Choroid plexus epithelial cell (primary cell): ENCODE measurements around the gene CFDP1.

Experiments used
- DNase-seq: peaks from one replicate; pipeline ENCODE4 v3.0.0-alpha.2; 2010; ENCODE audit warnings: low read depth
- H3K4me3 ChIP-seq: 2 replicates; pipeline ENCODE4 v1.5.1; 2011; ENCODE audit warnings: low read depth, mild to moderate bottlenecking, control low read depth, low read length, moderate library complexity
- TF ChIP-seq, protein P1 (sequence below): conservative IDR thresholded peaks from 2 replicates; pipeline ENCODE4 v1.5.1; 2011; ENCODE audit warnings: low read depth, mild to moderate bottlenecking, control low read depth, inconsistent platforms, low read length, moderate library complexity

Gene CFDP1

DNA sequence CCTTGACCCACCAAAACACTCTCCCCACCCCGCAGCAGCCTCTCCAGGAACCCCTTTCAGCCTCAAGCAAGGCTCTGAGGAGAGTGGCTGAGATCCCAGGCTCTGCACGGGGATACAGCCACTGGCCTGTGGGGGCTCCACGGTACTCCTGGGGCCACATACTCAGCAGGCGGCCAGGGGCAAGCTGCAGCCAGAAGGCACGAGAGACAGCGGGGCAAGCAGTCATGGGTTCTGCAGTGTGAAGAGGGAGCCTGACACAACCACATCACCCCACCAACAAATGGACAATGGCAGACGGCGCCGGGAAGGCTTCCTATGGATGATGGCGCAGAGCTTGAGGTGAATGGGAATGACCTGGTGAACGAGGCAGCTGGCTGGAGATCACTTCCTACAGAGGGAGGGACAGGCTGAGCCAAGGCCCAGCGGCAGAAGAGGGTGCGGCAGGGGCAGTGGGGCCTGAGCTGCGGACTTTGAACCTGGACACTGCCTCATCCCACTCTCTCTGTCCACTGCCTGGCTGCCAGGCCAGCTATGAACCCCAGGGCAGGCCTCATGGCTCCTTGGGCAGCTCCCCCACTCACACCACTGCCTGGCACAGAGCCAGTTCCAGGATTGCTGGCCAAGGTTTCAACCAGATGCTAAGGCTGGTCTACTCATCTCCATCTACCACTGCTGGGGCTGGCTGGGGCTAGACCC, 171.1 kb downstream of the CFDP1 start:
- DNase-seq, result peak; percentile 38
- TF ChIP-seq, protein P1, sequence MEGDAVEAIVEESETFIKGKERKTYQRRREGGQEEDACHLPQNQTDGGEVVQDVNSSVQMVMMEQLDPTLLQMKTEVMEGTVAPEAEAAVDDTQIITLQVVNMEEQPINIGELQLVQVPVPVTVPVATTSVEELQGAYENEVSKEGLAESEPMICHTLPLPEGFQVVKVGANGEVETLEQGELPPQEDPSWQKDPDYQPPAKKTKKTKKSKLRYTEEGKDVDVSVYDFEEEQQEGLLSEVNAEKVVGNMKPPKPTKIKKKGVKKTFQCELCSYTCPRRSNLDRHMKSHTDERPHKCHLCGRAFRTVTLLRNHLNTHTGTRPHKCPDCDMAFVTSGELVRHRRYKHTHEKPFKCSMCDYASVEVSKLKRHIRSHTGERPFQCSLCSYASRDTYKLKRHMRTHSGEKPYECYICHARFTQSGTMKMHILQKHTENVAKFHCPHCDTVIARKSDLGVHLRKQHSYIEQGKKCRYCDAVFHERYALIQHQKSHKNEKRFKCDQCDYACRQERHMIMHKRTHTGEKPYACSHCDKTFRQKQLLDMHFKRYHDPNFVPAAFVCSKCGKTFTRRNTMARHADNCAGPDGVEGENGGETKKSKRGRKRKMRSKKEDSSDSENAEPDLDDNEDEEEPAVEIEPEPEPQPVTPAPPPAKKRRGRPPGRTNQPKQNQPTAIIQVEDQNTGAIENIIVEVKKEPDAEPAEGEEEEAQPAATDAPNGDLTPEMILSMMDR, result no peak
- H3K4me3 ChIP-seq, result no peak overlapping the region

DNA sequence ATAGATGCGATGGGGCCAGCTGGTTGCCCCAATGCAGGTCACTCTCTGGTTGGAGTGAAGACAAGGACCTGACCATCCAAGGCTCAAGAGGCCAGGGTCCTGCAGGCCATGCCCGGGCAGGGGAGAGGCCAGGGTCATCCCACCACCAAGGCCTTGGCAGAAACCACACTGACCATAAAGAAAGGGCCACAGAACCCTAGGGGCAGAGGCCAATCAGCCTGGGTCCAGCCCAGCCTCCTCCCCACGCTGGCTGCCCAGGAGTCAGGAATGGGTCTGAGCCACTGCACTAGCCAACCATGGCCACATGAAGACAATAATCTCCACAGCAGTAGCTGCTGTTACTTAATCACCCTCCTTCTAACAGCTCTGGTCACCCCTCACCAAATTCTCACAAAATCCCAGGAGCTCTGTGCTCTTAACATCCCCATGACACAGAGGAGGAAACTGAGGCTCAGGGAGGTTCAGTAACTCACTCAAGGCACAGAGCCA, 171.7 kb downstream of the CFDP1 start:
- TF ChIP-seq, protein P1, result no peak
- H3K4me3 ChIP-seq, result no peak overlapping the region
- no peak for DNase-seq

DNA sequence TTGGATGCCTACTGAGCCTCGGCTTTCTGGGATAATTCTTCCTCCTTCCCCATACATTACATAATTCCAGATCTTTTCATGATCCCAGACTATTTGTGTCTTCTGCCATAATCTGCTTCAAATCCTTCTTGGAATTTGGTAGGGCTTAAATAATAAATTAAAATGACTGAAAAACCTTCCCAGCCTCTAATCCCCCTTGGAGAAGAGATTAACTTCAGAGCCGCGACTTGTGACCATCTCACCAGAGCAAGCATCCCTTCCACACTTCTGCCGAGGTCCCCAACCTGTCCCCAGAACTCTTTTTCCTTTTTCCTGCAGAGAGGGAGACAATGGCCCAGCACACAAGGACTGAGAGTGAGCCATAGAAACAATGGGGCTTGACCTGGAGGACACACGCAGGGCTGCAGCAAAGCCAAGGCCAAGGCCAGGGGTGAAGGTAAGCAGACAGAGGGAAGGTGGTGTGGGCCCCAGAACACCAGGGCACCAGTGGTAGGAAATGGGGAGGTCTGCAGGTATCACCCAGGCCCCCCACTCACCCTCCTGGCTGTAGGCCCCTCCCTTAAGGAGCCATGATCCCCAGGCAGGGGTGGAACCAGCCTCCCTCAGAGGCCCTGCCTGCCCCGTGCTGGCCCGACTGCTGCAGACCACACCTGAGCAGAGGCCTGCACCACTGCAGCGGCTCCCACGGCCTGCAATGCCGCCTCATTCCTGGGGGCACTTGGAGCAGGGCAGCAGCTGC, 172.3 kb downstream of the CFDP1 start:
- TF ChIP-seq, protein P1, result no peak
- no peak overlapping the region for H3K4me3 ChIP-seq

DNA sequence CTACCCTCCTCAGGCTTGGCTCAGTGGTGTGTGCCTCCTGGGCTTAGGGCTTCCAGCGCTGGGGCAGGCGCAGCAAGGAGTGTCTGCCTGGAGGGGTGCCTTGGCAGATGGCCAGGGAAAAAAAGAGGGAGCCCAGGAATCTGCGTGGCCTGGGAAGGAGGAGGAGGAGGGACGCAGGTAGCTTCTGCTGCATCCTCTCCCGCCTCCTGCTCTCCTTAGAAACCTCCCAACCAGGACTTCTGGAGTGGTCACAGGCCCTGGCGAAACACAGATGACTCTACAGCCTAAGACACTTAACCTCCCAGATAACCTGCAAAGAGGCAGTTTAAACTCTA, 174.5 kb downstream of the CFDP1 start:
- TF ChIP-seq, protein P1, result no peak
- no peak overlapping the region for H3K4me3 ChIP-seq
- DNase-seq, result no peak

More for the DNA sequence above, 172.3 kb downstream of the CFDP1 start:
- no peak for DNase-seq

DNA sequence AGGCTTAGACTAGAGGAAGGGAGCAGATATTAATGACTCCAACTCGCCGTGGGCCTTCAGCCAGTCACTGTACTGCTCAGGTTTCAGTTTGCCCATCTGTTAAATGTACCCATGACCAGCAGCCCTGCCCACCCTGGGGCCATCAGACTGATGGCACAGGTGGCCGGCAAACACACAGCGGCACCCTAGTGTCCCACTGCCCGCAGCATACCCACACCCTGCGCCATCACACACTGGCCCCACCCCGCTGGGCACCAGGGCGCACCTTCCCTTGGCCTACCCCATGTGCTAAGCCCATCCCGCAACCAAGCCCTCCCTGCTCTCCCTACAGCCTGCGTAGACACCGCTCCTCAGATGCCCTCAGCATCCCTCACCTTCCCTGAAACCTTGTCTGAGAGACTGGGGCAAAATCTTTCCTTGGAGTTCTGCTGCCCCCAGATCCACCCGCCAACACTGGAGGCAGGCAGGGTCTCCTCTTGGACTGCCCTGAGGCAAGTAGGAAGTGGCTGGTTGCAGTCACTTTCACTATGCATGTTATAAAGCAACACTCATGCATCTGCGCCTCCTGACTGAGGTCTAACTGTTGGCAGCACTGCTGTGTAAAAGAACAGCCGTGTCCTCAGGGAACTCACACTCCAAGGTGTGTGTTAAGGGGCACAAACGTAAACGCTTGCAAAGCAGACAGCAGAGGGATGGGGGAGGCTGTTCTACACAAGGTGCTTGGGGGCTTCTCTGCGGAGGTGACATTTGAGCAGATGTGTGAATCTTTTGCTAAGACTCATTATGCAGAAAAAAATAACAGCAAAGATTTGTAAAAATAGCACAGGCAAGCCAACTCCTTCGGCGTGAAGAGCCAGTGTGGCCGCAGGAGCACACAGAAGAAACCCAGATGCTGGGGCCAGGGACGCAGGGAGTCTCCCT, 175.2 kb downstream of the CFDP1 start:
- no peak overlapping the region for H3K4me3 ChIP-seq

DNA sequence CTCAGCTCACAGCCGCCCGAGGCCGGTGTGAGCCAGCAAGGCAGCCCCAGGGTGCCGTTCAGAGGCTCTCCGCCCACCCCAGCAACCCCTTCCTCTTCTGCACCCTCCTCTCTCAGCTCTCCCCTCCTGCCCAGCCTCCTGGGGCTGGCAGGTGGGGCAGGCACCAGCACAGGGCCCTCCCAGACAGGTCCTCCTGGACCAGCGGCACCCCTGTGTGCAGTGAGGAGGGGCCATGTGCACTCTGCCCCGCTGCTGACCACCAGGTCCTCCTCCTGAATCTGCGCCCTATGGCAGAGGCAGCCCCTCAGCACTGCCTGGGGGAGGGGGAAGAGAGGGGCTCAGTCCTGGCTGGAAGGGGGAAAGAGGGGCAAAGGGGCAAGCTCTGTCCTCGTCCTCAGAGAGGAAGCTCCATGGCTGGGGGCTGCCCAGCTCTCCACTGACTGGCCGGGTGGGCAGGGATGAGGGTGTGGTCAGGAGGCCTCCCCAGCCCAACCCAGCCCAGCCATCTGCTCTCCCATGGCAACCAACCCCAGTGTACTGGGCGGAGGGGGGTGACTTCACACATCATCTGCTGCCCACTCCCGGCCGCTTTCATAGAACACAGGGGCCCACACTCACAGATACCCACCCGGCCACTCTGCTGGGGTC, 176.5 kb downstream of the CFDP1 start:
- H3K4me3 ChIP-seq, result no peak overlapping the region
- TF ChIP-seq, protein P1, result no peak
- DNase-seq, result peak; percentile 43

More for the DNA sequence above, 175.2 kb downstream of the CFDP1 start:
- DNase-seq, result no peak
- TF ChIP-seq, protein P1, result no peak
